Heart left ventricle (tissue), 16 donors: Measurements from ENCODE around the gene ZNF611. TPM values are rescaled to one million over a fixed set of nuclear protein-coding genes. Genes with fewer than 3 reads are reported as not detected.
"Not testable (repeated sequence)": the region's sequence is repeated elsewhere in the genome, so short reads cannot be mapped to it uniquely, and the experiment has no call there.

ENCODE experiments used
- ATAC-seq, 4 donors: fragments of 200-7000 bp; cut with Tn5 transposase; one replicate each; pipeline ENCODE4 v1.9.1; 2020 to 2022; ENCODE audit warnings: moderate library complexity in 4 of 4, mild to moderate bottlenecking in 3 of 4, moderate number of reproducible peaks in 1 of 4
- DNase-seq, 5 donors: peaks; one replicate each; pipeline ENCODE4 v3.0.0-alpha.2; 2020
- H3K27ac ChIP-seq, 12 donors: fragments of 200-600 bp; sonication (generic) in 4 of 12; one replicate each; pipeline versions ENCODE4 v1.5.0 to v1.8.0; 2016 to 2022; ENCODE audit warnings: mild to moderate bottlenecking in 2 of 12
- H3K27me3 ChIP-seq, 9 donors: fragments of 200-600 bp; sonication (generic) in 2 of 9; one replicate each; pipeline versions ENCODE4 v1.5.1 to v1.8.0; 2016 to 2022; ENCODE audit warnings: mild to moderate bottlenecking in 3 of 9
- H3K36me3 ChIP-seq, 9 donors: fragments of 200-600 bp; sonication (generic) in 2 of 9; one replicate each; pipeline versions ENCODE4 v1.5.0 to v1.8.0; 2018 to 2022; ENCODE audit warnings: mild to moderate bottlenecking in 2 of 9
- H3K4me1 ChIP-seq, 12 donors: fragments of 200-600 bp; sonication (generic) in 4 of 12; one replicate each; pipeline versions ENCODE4 v1.5.0 to v1.8.0; 2016 to 2022; ENCODE audit warnings: mild to moderate bottlenecking in 3 of 12
- H3K4me3 ChIP-seq, 12 donors: fragments of 200-600 bp; sonication (generic) in 4 of 12; one replicate each; pipeline versions ENCODE4 v1.5.0 to v1.8.0; 2017 to 2022; ENCODE audit warnings: mild to moderate bottlenecking in 9 of 12, moderate library complexity in 4 of 12
- H3K9me3 ChIP-seq, 12 donors: fragments of 200-600 bp; sonication (generic) in 4 of 12; one replicate each; pipeline versions ENCODE4 v1.5.0 to v1.8.0; 2016 to 2022; ENCODE audit warnings: mild to moderate bottlenecking in 1 of 12
- POLR2A ChIP-seq, 2 donors: fragments of 450-650 bp; IDR thresholded peaks; one replicate each; pipeline ENCODE4 v1.6.1; 2017; ENCODE audit warnings: antibody characterized with exemption in 2 of 2, mild to moderate bottlenecking in 2 of 2, moderate library complexity in 2 of 2
- WGBS, 4 donors: extraction: QIAGEN DNeasy Blood & Tissue Kit in 2 of 4; methylation state at CpG; one replicate each; pipeline versions ENCODE4 v1.1.5 to v1.1.7; 2013 to 2018; 5-methylcytosine and 5-hydroxymethylcytosine counted together
- intact Hi-C, 10 donors: fragments of 100-400 bp; cut with DNase I; formaldehyde crosslinking; loops; one replicate each; pipeline versions ENCODE4 v1.11.1 to v1.14.2; 2022
- polyA plus RNA-seq, 2 donors: library from polyadenylated mRNA; stranded (reverse); fragments of 200-250 nt; gene quantifications; one replicate each; pipeline ENCODE4 v1.2.3, GENCODE V29; 2013
- total RNA-seq, 9 donors: library from RNA; depleted of rRNA in 2 of 9; stranded (reverse); fragments of >200 nt in 2 of 9; fragmentation: NEBNext Ultra II Directional in 3 of 9; extraction: Animal tissue kit (Norgen Biotek cat#: 25700) in 3 of 9; gene quantifications; one replicate each; pipeline versions ENCODE4 v1.1.0 to v1.2.4, GENCODE V29; 2016 to 2023
- TF ChIP-seq, protein P1 (sequence below), 12 donors: fragments of 200-600 bp; sonication (generic) in 4 of 12; IDR thresholded peaks; one replicate each; pipeline versions ENCODE4 v1.5.0 to v1.8.0; 2018 to 2022; ENCODE audit warnings: antibody characterized with exemption in 12 of 12, mild to moderate bottlenecking in 5 of 12
- donor health status: ischemic (EF 13 %, LVEDD 7.1; RV severe dilation, severe dysfunction).
- donor health status: healthy with polysubstance abuse.
- donor health status: DM: no; HTN: yes; CAD: no.
- donor health status: DM: no; HTN: no; CAD: no.
- donor health status: ischemic (EF 25% LVEDD 6.9; RV normal size, moderate dysfunction).
- donor health status: ischemic (EF 25% LVEDD 5.7; RV mildly dilated, moderate dysfunction).
- donor health status: healthy.
- donor health status: DM: yes; HTN: yes; CAD: no.
- donor health status: ischemic (EF 35%, LVEDD 5.7; RV mildly dilated, moderate dysfunction).
- donor health status: nonischemic (EF 11% LVEDD 7.7; RV severe dilation, severe dysfunction).
- donor health status: DM: yes; HTN: yes; CAD: no.
- donor health status: PGD.
- donor health status: ischemic (EF 29% LVEDD 5.4; RV normal size, mild dysfunction).
- donor health status: nonischemic (EF 23%, LVEDD 6.1; RV moderate dilation, normal function).

The ZNF611 gene
- total and polyA plus RNA-seq, 11 donors = 3.8 to 12.6 (median 6.4) TPM

DNA sequence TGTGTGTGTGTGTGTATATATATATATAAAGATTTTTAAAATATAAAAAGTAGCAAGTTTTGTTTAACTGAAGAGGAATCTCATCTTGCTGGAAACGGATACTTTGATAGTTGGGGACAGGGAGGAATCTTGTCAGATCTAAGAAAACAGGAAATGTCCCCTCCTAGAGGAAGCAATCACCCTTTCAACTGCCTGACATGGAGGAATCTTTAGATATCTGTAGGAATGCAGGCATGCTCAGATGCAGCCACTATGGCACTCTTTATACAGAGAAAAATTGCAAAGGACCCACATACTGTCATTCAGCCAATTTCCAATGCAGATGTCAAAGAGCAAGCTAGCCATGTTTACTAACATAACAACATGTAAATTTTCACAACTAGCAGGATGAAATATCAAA, 38.8 kb downstream of the ZNF611 start:
- no peaks in the 10 kb centered on the region for H3K9me3 ChIP-seq
- intact Hi-C loops = no loop called here
- H3K27ac ChIP-seq = no peak overlapping the region
- DNase-seq (no peak), ATAC-seq (no peak)
- WGBS, 4 donors = 13 to 30% (median 17%) methylated on average over 1 of the region's 1 CpG
- H3K4me1 ChIP-seq = peaks cover 0 to 9% (median 5%) of the 10 kb centered on the region in 12 donors
- H3K27me3 ChIP-seq = no peaks in the 10 kb centered on the region
- no peaks in the 10 kb centered on the region for H3K36me3 ChIP-seq
- no peak overlapping the region for H3K4me3 ChIP-seq
- no peak for TF ChIP-seq POLR2A (IDR thresholded peaks at IDR 0.05)
- TF ChIP-seq, protein P1, sequence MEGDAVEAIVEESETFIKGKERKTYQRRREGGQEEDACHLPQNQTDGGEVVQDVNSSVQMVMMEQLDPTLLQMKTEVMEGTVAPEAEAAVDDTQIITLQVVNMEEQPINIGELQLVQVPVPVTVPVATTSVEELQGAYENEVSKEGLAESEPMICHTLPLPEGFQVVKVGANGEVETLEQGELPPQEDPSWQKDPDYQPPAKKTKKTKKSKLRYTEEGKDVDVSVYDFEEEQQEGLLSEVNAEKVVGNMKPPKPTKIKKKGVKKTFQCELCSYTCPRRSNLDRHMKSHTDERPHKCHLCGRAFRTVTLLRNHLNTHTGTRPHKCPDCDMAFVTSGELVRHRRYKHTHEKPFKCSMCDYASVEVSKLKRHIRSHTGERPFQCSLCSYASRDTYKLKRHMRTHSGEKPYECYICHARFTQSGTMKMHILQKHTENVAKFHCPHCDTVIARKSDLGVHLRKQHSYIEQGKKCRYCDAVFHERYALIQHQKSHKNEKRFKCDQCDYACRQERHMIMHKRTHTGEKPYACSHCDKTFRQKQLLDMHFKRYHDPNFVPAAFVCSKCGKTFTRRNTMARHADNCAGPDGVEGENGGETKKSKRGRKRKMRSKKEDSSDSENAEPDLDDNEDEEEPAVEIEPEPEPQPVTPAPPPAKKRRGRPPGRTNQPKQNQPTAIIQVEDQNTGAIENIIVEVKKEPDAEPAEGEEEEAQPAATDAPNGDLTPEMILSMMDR (IDR thresholded peaks at IDR 0.05) = no peak

DNA sequence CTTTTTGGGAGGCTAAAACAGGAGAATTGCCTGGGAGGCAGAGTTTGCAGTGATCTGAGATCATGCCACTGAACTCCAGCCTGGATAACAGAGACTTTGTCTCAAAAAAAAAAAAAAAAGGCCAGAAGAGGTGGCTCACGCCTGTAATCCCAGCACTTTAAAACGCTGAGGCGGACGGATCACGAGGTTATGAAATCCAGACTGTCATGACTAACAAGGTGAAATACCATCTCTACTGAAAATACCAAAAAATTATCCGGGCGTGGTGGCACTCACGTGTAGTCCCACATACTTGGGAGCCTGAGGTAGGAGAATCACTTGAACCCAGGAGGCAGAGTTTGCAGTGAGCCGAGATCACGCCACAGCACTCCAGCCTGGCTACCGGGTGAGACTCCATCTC, 39.9 kb downstream of the ZNF611 start:
- Histone ChIP-seq H3K4me1 (peaks cover 0 to 12% (median 7%) of the 10 kb centered on the region in 12 donors), H3K4me3 (no peak overlapping the region), H3K27ac (no peak overlapping the region), H3K9me3 (no peaks in the 10 kb centered on the region), H3K36me3 (no peaks in the 10 kb centered on the region), H3K27me3 (no peaks in the 10 kb centered on the region)
- 94 to 97% (median 96%) methylated on average over 11 of the region's 11 CpGs for WGBS, 4 donors
- DNase-seq = no peak
- ATAC-seq = no peak
- TF ChIP-seq, protein P1 (IDR thresholded peaks at IDR 0.05) = no peak
- TF ChIP-seq POLR2A (IDR thresholded peaks at IDR 0.05) = no peak
- intact Hi-C loops = loop anchor here in 3 of 10 donors (5.0 kb wide), 3 partner anchors 37 to 93 kb away; partner anchors contain the start of gene ZNF83 (in 1 of the 3)

DNA sequence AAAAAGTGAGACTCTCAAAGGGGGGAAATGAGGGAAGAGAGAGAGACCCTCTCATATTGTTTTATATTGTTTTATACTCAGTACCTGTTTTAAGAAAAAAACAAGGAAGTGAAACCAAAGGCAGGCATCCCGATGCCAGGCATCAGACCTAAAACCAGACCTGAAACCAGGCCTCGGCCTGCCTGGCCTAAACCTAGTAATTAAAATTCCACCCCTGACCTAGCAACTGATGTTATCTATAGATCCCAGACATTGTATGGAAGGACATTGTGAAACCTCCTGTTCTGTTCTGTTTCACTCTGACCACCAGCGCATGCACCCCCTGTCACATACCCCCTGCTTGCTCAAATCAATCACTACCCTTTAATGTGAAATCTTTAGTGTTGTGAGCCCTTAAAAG, 40.6 kb downstream of the ZNF611 start:
- not testable (repeated sequence) for H3K27ac ChIP-seq, DNase-seq, H3K4me3 ChIP-seq, H3K36me3 ChIP-seq, H3K27me3 ChIP-seq, ATAC-seq, H3K9me3 ChIP-seq
- H3K4me1 ChIP-seq = peaks cover 0 to 14% (median 7%) of the 10 kb centered on the region in 12 donors
- WGBS, 4 donors = 89 to 91% (median 90%) methylated on average over 3 of the region's 3 CpGs
- intact Hi-C loops = loop anchor here in 3 of 10 donors (5.0 kb wide), 3 partner anchors 38 to 92 kb away; partner anchors contain the start of gene ZNF83 (in 1 of the 3)

DNA sequence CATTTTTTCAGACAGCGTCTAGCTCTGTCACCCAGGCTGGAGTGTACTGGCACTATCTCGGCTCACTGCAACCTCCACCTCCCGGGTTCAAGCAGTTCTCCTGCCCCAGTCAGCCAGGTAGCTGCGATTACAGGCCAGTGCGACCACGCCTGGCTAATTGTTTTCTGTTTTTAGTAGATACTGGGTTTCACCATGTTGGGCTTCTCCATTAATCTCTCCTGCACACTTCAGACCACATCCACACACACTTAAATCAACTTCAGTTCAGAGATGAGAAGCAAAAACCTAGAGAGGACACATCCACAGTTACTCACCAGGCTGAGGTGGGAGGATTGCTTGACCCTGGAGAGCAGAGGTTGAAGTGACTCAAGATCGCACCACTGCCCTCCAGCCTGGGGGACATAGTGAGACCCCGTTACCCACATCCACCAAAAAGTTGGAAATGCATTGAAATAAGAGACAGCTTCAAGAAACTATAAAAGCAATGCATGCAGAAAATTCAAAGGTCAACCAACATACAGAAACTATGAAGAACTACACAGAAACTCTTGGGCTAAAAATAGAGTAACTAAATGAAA, 42.3 kb downstream of the ZNF611 start:
- intact Hi-C loops = loop anchor here in 3 of 10 donors (5.0 kb wide), 3 partner anchors 40 to 90 kb away; partner anchors contain the start of gene ZNF83 (in 1 of the 3)
- peaks cover 0 to 27% (median 12%) of the 10 kb centered on the region in 12 donors for H3K4me1 ChIP-seq
- ATAC-seq (no peak), DNase-seq (no peak)
- no peaks in the 10 kb centered on the region for H3K9me3 ChIP-seq
- WGBS, 4 donors = 84 to 88% (median 86%) methylated on average over 8 of the region's 8 CpGs
- no peak overlapping the region for H3K4me3 ChIP-seq
- H3K27me3 ChIP-seq = no peaks in the 10 kb centered on the region
- H3K36me3 ChIP-seq = no peaks in the 10 kb centered on the region
- H3K27ac ChIP-seq = no peak overlapping the region
- no peak for TF ChIP-seq POLR2A (IDR thresholded peaks at IDR 0.05)
- TF ChIP-seq, protein P1 (IDR thresholded peaks at IDR 0.05) = no peak
